MV-4-11 (cell line): ENCODE results near the gene SLFN12L.
A peak's percentile ranks its signal among the peaks of the same experiment; 100 is the strongest.
"Not testable (repeated sequence)": the region's sequence is repeated elsewhere in the genome, so short reads cannot be mapped to it uniquely, and the experiment has no call there.

Experiments
- DNase-seq: peaks from one replicate; lab custom pipeline; 2025; lab: John Stamatoyannopoulos, UW

The SLFN12L gene

GRCh38 chr17:35542990-35543389 lies 5.5 kb upstream of the SLFN12L start:
- DNase-seq: no peak

DNA sequence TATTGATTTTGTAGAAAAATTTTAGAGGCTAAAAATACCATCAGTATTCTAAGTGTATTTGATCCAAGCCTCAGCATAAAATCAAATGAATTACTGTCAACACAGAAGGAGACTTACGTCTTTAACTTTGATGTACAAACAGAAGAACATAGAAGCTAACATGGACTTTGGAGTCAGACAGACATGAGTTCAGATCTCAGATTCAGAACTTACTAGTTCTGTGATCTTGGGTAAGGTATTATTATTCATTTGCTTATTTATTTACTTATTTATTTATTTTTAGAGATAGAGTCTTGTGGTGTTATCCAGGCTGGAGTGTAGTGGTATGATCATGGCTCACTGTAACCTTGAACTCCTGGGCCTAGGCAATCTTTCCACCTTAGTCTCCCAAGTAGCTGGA lies 4.0 kb upstream of the SLFN12L start:
- DNase-seq: no peak

- peak; percentile 70 for DNase-seq
Measured at GRCh38 chr17:35540589-35541404, 3.3 kb upstream of the SLFN12L start.

- DNase-seq: no peak
Measured at GRCh38 chr17:35539659-35540026, 2.2 kb upstream of the SLFN12L start.

GRCh38 chr17:35536664-35537171 lies 760 bp downstream of the SLFN12L start:
- peak; percentile 88 for DNase-seq

DNA sequence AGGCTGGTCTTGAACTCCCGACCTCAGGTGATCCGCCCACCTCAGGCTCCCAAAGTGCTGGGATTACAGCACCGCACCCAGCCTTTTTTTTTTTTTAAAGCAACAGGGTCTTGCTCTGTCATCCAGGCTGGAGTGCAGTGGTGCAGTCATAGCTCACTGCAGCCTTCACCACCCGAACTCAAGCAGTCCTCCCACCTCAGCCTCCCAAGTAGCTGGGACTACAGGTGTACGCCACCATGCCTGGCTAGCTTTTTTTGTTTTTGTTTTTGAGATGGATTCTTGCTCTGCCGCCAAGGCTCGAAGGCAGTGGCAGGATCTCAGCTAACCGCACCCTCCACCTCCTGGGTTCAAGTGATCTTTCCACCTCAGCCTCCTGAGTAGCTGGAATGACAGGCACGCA lies 2.1 kb downstream of the SLFN12L start:
- DNase-seq: not testable (repeated sequence)

DNA sequence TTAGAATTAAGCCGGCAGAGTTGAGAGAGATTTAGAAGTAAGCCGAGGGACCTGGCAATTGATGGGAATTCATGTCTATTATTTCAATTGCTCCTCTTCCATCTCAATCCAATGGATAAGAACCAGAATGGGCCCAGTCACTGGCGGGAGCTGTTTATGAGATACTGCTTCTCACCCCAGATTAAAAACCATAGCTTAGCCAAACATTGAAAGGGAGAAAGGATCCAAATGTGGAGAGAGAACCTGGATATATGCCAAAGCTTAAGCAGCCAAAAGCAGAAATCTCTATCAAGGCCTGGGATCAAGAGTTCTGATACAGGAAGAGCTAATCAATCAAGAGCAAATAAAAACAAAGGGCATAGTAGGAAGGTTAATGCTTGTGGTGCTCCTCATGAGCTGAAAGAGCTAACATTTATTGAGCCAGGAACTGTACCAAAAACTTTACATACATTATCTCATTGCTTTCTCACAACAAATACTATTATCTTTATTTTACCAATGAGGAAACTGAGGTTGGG lies 2.8 kb downstream of the SLFN12L start:
- no peak for DNase-seq

GRCh38 chr17:35531160-35531559 lies 6.3 kb downstream of the SLFN12L start:
- no peak for DNase-seq

- DNase-seq: no peak
Measured at GRCh38 chr17:35529866-35530265, 7.6 kb downstream of the SLFN12L start.

GRCh38 chr17:35529326-35529725 lies 8.2 kb downstream of the SLFN12L start:
- DNase-seq: not testable (repeated sequence)

DNA sequence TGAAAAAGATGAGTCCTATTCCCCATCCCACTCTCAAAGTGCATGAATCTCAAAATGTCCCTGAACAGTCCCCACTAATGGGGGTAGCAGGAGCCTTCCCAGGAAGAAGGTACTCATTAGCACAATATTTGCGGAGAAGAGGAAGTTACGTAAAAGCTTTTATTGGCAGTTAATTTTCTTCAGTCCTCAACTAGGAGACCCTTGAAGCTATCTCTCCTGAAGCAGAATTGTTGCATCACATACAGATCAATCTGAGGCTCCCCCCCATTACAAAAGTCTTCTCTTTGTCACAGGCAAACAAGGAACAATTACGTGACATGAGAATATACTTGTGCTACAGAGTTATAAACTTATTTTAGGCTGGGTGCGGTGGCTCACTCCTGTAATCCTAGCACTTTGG lies 14.2 kb downstream of the SLFN12L start:
- DNase-seq: peak; percentile 31

DNA sequence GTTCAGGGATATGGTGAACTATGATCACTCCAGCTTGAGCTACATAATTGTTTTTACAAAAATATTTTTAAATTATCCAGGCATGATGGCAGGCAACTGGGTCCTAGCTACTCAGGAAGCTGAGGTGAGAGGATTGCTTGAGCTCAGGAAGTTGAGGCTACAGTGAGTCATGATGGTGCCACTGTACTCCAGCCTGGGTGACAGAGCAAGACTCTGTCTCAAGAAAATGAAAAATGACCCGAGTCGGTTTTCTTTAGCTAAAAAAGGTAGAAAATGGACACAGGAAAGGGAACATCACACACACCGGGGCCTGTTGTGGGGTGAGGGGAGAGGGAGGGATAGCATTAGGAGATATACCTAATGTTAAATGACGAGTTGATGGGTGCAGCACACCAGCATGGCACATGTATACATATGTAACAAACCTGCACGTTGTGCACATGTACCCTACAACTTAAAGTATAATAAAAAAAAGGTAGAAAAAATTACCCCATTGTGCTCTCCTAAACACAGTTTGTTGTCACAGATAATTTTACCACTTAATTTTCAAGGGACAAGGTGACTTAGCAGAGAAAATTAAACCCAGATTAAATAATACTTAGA lies 15.7 kb downstream of the SLFN12L start:
- peak; percentile 79 for DNase-seq

DNA sequence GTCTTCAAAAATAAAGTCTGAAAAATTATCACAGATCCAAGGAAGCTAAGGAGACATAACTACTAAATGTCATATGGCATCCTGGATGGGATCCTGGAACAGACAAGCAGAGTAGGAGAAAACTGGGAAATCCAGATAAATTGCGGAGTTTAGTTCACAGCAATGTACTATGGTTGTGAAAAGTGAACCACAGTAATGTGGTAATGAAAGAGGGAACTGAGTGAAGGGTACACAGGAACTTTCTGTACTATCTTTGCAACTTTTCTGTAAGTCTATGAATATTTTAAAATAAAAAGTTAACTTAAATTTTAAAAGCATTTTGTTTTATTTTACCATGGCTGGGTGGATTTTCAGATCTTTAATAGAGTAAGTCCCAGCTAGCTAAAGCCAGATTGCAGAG lies 16.3 kb downstream of the SLFN12L start:
- peak; percentile 43 for DNase-seq

DNA sequence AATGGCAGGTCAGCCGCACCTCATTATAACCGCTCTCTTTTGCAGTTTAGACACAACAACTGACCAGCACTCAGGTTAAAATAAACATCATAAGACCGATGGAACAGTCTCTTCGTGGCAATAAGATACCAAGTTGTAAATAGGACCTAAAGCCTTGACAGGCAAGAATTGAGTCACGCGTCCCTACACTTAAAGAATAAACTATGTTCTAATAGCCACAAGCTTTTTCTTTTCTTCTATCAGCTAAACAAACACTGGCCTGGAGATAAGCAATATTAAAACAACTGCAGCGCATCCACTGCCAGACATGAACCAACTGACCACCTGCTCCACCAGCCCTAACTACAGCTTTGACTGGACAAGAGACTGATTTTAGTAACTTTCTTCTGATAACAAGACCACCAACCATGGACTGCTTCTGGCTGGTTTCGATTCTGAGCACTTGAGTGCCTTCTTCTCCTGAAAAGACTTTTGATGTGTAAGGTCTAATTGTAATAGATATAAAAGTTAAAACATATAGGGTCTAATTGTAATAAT lies 17.5 kb downstream of the SLFN12L start:
- DNase-seq: no peak

DNA sequence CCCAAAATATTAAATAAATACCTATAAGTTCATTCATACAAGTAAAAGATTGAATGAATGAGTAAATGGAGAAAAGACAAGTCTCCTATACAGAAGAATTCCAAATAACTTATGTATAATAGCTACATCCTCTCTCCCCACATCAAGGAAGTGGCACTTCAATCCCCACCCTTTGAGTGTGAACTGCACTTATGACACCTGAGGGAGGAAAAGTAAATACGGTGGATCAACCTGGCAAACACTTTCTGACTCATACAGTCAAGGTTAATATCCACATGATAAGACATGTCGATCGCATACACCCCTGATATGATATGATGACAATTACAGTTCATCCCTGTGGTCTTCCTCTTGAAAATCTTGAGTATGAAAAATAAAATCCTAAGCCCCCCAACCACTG lies 18.0 kb downstream of the SLFN12L start:
- no peak for DNase-seq

GRCh38 chr17:35518431-35518830 lies 19.0 kb downstream of the SLFN12L start:
- not testable (repeated sequence) for DNase-seq

DNA sequence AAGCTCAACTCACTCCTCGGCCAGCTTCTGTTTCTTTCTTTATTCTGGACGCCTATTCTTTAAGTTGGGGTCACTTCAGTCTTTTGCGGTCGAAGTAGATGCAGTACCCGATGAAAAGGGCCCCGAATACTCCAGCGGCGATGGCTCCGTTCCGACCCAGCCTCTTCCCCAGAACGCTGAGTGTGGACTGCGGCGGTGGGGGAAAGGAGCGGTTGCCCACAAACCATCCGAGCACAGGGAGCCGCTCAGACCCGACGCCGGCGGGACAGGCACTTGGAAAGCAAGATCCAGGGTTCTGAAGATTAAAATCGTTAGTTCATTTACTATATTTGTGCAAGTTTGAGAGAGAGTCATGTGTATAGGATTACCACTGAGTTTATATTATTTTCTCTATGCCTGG lies 22.5 kb downstream of the SLFN12L start:
- DNase-seq: no peak

- no peak for DNase-seq
Measured at GRCh38 chr17:35514564-35514963, 22.9 kb downstream of the SLFN12L start.

DNA sequence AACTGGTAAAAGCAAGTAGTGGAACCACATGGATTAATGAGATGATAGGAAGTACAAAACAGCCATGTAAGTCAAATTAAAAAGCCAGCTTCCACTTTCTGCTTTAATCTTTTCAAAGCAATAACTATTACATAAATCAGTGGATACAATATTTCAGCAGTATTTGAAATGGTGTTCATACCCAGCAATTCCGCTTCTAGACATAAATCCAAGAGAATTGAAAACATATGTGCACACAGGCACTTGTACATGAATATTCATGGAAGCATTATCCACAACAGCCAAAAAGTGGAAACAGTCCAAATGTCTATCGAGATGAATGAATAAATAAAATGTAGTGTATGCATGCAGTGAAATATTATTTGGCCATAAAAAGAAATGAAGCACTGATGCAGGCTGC lies 27.4 kb downstream of the SLFN12L start:
- no peak for DNase-seq

DNA sequence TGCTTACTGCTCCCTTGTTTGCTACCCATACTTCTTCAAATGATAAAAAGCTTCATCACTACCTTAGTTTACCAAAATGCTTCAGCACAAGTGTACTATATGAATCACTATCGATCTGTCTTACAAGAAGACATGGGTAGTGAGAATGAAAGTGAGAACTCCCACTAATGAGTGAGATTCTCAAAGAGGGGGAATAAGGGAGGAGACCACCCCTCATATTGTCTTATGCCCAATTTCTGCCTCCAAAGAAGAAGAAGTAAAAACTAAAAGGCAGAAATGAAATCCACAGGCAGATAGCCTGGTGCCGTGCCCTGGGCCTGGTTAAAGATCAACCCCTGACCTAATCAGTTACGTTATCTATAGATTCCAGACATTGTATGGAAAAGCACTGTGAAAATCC lies 29.8 kb downstream of the SLFN12L start:
- not testable (repeated sequence) for DNase-seq

DNA sequence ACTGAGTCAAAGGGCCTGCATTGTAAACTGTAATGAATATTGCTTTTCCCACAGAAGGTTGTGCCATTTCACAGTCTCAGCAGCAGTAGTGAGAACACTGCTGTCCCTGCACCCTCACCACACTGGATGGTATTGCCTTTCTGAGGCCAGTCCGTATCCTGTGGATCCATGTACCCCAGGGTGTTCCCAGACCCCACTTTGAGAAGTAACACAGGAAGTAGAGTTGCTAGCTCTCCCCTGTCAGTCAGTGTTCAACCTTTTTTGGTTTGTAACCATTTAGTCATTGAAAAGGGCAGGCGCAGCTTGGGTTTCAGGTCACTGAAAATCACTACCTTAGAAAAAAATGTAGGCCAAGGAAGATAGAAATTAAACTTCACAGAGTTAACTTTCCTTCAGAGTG lies 37.9 kb downstream of the SLFN12L start:
- DNase-seq: no peak

GRCh38 chr17:35498448-35499178 lies 38.9 kb downstream of the SLFN12L start:
- no peak for DNase-seq
